ENCODE measurements around the gene RNF213. TPM values are rescaled to one million over a fixed set of nuclear protein-coding genes. Genes with fewer than 3 reads are reported as not detected.

RNF213 gene
- total and polyA plus RNA-seq, 8 donors = 21.9 to 94.7 (median 37.8) TPM

GRCh38 chr17:80425835-80426426 is 165.3 kb downstream of the RNF213 start:
- WGBS, 2 donors = 65 to 75% methylated on average over 9 of the region's 9 CpGs

GRCh38 chr17:80426671-80427326 is 166.1 kb downstream of the RNF213 start:
- Histone ChIP-seq H3K9me3 (no peaks in the 10 kb centered on the region), H3K36me3 (no peaks in the 10 kb centered on the region), H3K27me3 (no peaks in the 10 kb centered on the region), H3K4me3 (no peak overlapping the region), H3K27ac (no peak overlapping the region), H3K4me1 (peaks cover 0 to 3% (median 0%) of the 10 kb centered on the region in 3 donors)
- FAIRE-seq (no peak), ATAC-seq (peak; percentile 88 to 99 (median 96)), DNase-seq (peak; percentile 71 to 95 (median 86))
- TF ChIP-seq CTCF (IDR thresholded peaks at IDR 0.05) = peak; percentile 91 to 98 (median 96)
- 32 to 35% methylated on average over 24 of the region's 24 CpGs for WGBS, 2 donors
- intact Hi-C loops (cut with DNase I) = loop anchor here in 2 of 3 donors (5.0 to 10.0 kb wide), 3 partner anchors 151 to 678 kb away; no protein-coding TSS in a partner anchor

More at GRCh38 chr17:80425835-80426426, 165.3 kb downstream of the RNF213 start:
- no peak for FAIRE-seq
- H3K27ac ChIP-seq = no peak overlapping the region
- H3K4me3 ChIP-seq = no peak overlapping the region
- no peaks in the 10 kb centered on the region for H3K27me3 ChIP-seq
- H3K4me1 ChIP-seq = peaks cover 0 to 3% (median 0%) of the 10 kb centered on the region in 3 donors
- ATAC-seq = no peak
- no peaks in the 10 kb centered on the region for H3K9me3 ChIP-seq
- peak in 1 of 6 donors; percentile 44 for DNase-seq
- TF ChIP-seq CTCF (IDR thresholded peaks at IDR 0.05) = no peak
- intact Hi-C loops (cut with DNase I) = loop anchor here in 2 of 3 donors (5.0 to 10.0 kb wide), 3 partner anchors 151 to 679 kb away; no protein-coding TSS in a partner anchor
- no peaks in the 10 kb centered on the region for H3K36me3 ChIP-seq

- Histone ChIP-seq H3K9me3 (no peaks in the 10 kb centered on the region), H3K27ac (no peak overlapping the region), H3K4me1 (peaks cover 0 to 3% (median 0%) of the 10 kb centered on the region in 3 donors), H3K27me3 (no peaks in the 10 kb centered on the region), H3K4me3 (no peak overlapping the region), H3K36me3 (no peaks in the 10 kb centered on the region)
- FAIRE-seq = no peak
- ATAC-seq = peak in 1 of 4 donors; percentile 8
- DNase-seq = peak in 3 of 6 donors; percentile 46 to 77 (median 57)
- intact Hi-C loops (cut with DNase I) = loop anchor here in 2 of 3 donors (2.0 to 10.0 kb wide), 4 partner anchors 150 to 677 kb away; no protein-coding TSS in a partner anchor
- no peak for TF ChIP-seq CTCF (IDR thresholded peaks at IDR 0.05)
- 79 to 88% methylated on average over 26 to 27 of the region's 27 CpGs for WGBS, 2 donors
These were observed 167.0 kb downstream of the RNF213 start for GRCh38 chr17:80427366-80428282.

- no peak for TF ChIP-seq CTCF (IDR thresholded peaks at IDR 0.05)
- Histone ChIP-seq H3K27ac (no peak overlapping the region), H3K36me3 (no peaks in the 10 kb centered on the region), H3K4me3 (no peak overlapping the region), H3K4me1 (peaks cover 0 to 3% (median 0%) of the 10 kb centered on the region in 3 donors), H3K9me3 (no peaks in the 10 kb centered on the region), H3K27me3 (no peaks in the 10 kb centered on the region)
- FAIRE-seq (no peak), DNase-seq (peak in 2 of 6 donors; percentile 42 to 50), ATAC-seq (no peak)
- intact Hi-C loops (cut with DNase I) = loop anchor here in 2 of 3 donors (2.0 to 10.0 kb wide), 4 partner anchors 149 to 676 kb away; no protein-coding TSS in a partner anchor
- 88 to 93% methylated on average over 12 of the region's 12 CpGs for WGBS, 2 donors
These were observed 167.7 kb downstream of the RNF213 start for GRCh38 chr17:80428363-80428762.
